ENCODE measurements around the gene PLPPR3.

DNA sequence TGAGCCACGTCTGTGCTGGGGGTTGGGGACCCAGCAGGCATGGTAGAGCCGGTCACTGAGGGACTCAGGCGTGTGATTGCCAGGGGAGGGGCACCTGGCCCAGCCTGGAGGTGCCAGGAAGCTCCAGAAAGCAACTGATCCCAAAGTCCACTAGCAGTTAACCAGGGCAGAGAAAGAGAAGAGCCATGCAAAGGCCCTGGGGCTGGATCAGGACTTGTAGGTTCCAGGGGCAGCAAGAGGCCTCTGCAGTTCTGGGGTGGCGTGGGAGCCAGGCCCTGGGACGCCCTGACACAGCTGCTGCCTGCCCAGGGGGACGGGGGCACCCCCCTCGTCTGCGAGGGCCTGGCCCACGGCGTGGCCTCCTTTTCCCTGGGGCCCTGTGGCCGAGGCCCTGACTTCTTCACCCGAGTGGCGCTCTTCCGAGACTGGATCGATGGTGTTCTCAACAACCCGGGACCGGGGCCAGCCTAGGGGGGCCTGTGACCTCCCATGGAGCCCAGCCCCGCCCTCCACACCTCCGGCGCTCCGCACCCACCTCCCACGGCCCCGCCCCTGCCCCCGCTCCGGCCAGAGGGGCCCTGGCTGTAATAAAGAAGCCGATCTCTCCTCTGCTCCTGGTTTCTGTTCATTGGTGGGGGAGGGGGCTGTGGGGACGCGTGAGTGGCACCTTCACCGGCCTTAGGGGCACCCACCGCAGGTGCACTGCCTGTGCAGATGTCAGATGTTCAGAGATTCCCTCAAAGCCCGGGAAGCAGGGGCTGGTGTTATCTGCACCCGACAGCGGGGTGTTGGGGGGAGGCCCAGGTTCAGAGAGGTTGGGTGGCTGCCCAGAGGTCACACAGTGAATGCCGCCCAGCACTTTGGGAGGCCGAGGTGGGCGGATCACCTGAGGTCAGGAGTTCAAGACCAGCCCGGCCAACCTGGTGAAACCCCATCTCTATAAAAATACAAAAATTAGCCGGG lies 9.9 kb upstream of the PLPPR3 start:
- TF ChIP-seq PHB2 (IDR thresholded peaks at IDR 0.05; ENCODE audit: low read depth) (no peak), TCF3 (CRISPR knock-in tag; IDR thresholded peaks at IDR 0.05) (peak; percentile 57)
- TF ChIP-seq, protein P1, sequence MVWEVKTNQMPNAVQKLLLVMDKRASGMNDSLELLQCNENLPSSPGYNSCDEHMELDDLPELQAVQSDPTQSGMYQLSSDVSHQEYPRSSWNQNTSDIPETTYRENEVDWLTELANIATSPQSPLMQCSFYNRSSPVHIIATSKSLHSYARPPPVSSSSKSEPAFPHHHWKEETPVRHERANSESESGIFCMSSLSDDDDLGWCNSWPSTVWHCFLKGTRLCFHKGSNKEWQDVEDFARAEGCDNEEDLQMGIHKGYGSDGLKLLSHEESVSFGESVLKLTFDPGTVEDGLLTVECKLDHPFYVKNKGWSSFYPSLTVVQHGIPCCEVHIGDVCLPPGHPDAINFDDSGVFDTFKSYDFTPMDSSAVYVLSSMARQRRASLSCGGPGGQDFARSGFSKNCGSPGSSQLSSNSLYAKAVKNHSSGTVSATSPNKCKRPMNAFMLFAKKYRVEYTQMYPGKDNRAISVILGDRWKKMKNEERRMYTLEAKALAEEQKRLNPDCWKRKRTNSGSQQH (CRISPR knock-in tag; IDR thresholded peaks at IDR 0.05) = no peak
- TF ChIP-seq, protein P2, sequence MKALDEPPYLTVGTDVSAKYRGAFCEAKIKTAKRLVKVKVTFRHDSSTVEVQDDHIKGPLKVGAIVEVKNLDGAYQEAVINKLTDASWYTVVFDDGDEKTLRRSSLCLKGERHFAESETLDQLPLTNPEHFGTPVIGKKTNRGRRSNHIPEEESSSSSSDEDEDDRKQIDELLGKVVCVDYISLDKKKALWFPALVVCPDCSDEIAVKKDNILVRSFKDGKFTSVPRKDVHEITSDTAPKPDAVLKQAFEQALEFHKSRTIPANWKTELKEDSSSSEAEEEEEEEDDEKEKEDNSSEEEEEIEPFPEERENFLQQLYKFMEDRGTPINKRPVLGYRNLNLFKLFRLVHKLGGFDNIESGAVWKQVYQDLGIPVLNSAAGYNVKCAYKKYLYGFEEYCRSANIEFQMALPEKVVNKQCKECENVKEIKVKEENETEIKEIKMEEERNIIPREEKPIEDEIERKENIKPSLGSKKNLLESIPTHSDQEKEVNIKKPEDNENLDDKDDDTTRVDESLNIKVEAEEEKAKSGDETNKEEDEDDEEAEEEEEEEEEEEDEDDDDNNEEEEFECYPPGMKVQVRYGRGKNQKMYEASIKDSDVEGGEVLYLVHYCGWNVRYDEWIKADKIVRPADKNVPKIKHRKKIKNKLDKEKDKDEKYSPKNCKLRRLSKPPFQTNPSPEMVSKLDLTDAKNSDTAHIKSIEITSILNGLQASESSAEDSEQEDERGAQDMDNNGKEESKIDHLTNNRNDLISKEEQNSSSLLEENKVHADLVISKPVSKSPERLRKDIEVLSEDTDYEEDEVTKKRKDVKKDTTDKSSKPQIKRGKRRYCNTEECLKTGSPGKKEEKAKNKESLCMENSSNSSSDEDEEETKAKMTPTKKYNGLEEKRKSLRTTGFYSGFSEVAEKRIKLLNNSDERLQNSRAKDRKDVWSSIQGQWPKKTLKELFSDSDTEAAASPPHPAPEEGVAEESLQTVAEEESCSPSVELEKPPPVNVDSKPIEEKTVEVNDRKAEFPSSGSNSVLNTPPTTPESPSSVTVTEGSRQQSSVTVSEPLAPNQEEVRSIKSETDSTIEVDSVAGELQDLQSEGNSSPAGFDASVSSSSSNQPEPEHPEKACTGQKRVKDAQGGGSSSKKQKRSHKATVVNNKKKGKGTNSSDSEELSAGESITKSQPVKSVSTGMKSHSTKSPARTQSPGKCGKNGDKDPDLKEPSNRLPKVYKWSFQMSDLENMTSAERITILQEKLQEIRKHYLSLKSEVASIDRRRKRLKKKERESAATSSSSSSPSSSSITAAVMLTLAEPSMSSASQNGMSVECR (CRISPR knock-in tag; IDR thresholded peaks at IDR 0.05) = no peak

Data from K562 (cell line).